ENCODE results near the gene B3GALNT2. TPM values are rescaled to one million over a fixed set of nuclear protein-coding genes. Genes with fewer than 3 reads are reported as not detected.
"Not testable (repeated sequence)": the region's sequence is repeated elsewhere in the genome, so short reads cannot be mapped to it uniquely, and the experiment has no call there.

The B3GALNT2 gene
- total RNA-seq, 3 donors from 2014 or later, result 21.4 to 34.8 (median 25.9) TPM

- Histone ChIP-seq H3K36me3 (no peaks in the 10 kb centered on the region), H3K27me3 (no peaks in the 10 kb centered on the region), H3K9me3 (no peaks in the 10 kb centered on the region), H3K4me3 (no peak overlapping the region), H3K27ac (no peak overlapping the region), H3K4me1 (no peaks in the 10 kb centered on the region)
- TF ChIP-seq CTCF (IDR thresholded peaks at IDR 0.05) (no peak), POLR2AphosphoS5 (IDR thresholded peaks at IDR 0.05) (no peak), POLR2A (IDR thresholded peaks at IDR 0.05) (no peak)
- no peak for DNase-seq (ENCODE audit: low spot score in 2 of 2)
- intact Hi-C loops (cut with DNase I; ENCODE audit: low total_unique reads), result no loop called here
These were observed 42.3 kb downstream of the B3GALNT2 start for GRCh38 chr1:235461954-235462353.

GRCh38 chr1:235460770-235461169 lies 43.5 kb downstream of the B3GALNT2 start:
- Histone ChIP-seq H3K27ac (no peak overlapping the region), H3K9me3 (no peaks in the 10 kb centered on the region), H3K36me3 (no peaks in the 10 kb centered on the region), H3K4me1 (no peaks in the 10 kb centered on the region), H3K27me3 (no peaks in the 10 kb centered on the region), H3K4me3 (no peak overlapping the region)
- intact Hi-C loops (cut with DNase I; ENCODE audit: low total_unique reads), result no loop called here
- no peak for DNase-seq (ENCODE audit: low spot score in 2 of 2)
- TF ChIP-seq CTCF (IDR thresholded peaks at IDR 0.05) (no peak), POLR2A (IDR thresholded peaks at IDR 0.05) (no peak), POLR2AphosphoS5 (IDR thresholded peaks at IDR 0.05) (no peak)

- intact Hi-C loops (cut with DNase I; ENCODE audit: low total_unique reads); DNase-seq (ENCODE audit: low spot score in 2 of 2); H3K9me3 ChIP-seq; H3K27me3 ChIP-seq; H3K4me3 ChIP-seq; H3K27ac ChIP-seq; H3K36me3 ChIP-seq; H3K4me1 ChIP-seq: not testable (repeated sequence)
These were observed 46.4 kb downstream of the B3GALNT2 start for GRCh38 chr1:235457856-235458255.

- no peaks in the 10 kb centered on the region for H3K27me3 ChIP-seq
- no peak overlapping the region for H3K27ac ChIP-seq
- no peak overlapping the region for H3K4me3 ChIP-seq
- no peaks in the 10 kb centered on the region for H3K4me1 ChIP-seq
- TF ChIP-seq POLR2AphosphoS5 (IDR thresholded peaks at IDR 0.05), result no peak
- no peak for TF ChIP-seq POLR2A (IDR thresholded peaks at IDR 0.05)
- no peak for TF ChIP-seq CTCF (IDR thresholded peaks at IDR 0.05)
- H3K36me3 ChIP-seq, result no peaks in the 10 kb centered on the region
- no peak for DNase-seq (ENCODE audit: low spot score in 2 of 2)
- intact Hi-C loops (cut with DNase I; ENCODE audit: low total_unique reads), result no loop called here
- no peaks in the 10 kb centered on the region for H3K9me3 ChIP-seq
These were observed 48.4 kb downstream of the B3GALNT2 start for GRCh38 chr1:235455823-235456222.

- H3K4me3 ChIP-seq, result no peak overlapping the region
- no peaks in the 10 kb centered on the region for H3K9me3 ChIP-seq
- no peak for DNase-seq (ENCODE audit: low spot score in 2 of 2)
- no peak overlapping the region for H3K27ac ChIP-seq
- no peaks in the 10 kb centered on the region for H3K4me1 ChIP-seq
- intact Hi-C loops (cut with DNase I; ENCODE audit: low total_unique reads), result no loop called here
- H3K27me3 ChIP-seq, result no peaks in the 10 kb centered on the region
- TF ChIP-seq CTCF (IDR thresholded peaks at IDR 0.05), result no peak
- no peak for TF ChIP-seq POLR2AphosphoS5 (IDR thresholded peaks at IDR 0.05)
- no peak for TF ChIP-seq POLR2A (IDR thresholded peaks at IDR 0.05)
- H3K36me3 ChIP-seq, result no peaks in the 10 kb centered on the region
These were observed 49.2 kb downstream of the B3GALNT2 start for GRCh38 chr1:235455097-235455496.

GRCh38 chr1:235454021-235454420 lies 50.2 kb downstream of the B3GALNT2 start:
- H3K27me3 ChIP-seq, result no peaks in the 10 kb centered on the region
- H3K9me3 ChIP-seq, result no peaks in the 10 kb centered on the region
- TF ChIP-seq CTCF (IDR thresholded peaks at IDR 0.05) (no peak), POLR2A (IDR thresholded peaks at IDR 0.05) (no peak), POLR2AphosphoS5 (IDR thresholded peaks at IDR 0.05) (no peak)
- H3K27ac ChIP-seq, result no peak overlapping the region
- no peaks in the 10 kb centered on the region for H3K4me1 ChIP-seq
- H3K4me3 ChIP-seq, result no peak overlapping the region
- intact Hi-C loops (cut with DNase I; ENCODE audit: low total_unique reads), result no loop called here
- no peaks in the 10 kb centered on the region for H3K36me3 ChIP-seq
- no peak for DNase-seq (ENCODE audit: low spot score in 2 of 2)

Measured in breast epithelium (tissue), 4 donors.